Measurements from ENCODE around the gene FGD2. TPM values are rescaled to one million over a fixed set of nuclear protein-coding genes. Genes with fewer than 3 reads are reported as not detected.
A peak's percentile ranks its signal among the peaks of the same experiment; 100 is the strongest.
"Not testable (repeated sequence)": the region's sequence is repeated elsewhere in the genome, so short reads cannot be mapped to it uniquely, and the experiment has no call there.

FGD2 gene
- polyA plus RNA-seq, 2 donors: 4.1 to 4.3 TPM

DNA sequence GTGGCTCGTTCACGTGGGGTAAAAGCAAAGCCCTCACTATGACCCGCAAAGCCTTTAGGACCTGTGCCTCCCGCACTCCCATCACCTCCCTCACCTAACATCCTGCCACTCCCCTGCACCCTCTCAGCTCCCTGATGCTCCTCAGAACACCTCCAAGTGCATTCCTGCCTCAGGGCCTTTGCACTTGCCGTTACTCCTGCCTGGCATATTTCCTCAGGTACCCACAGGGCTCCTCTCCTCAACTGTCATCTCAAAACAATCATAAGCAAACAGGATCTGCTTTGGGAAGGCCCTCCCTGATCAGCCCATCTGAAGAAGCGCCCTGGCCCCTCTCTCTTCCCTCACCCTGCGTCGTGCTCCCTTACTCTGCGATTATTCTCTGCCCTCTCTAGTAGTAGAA lies 49.1 kb downstream of the FGD2 start:
- Histone ChIP-seq H3K4me1 (ENCODE audit: control insufficient read depth in 2 of 2, insufficient read depth in 2 of 2, low read length in 1 of 2) (peaks cover 0 to 39% of the 10 kb centered on the region in 2 donors), H3K4me3 (ENCODE audit: low read depth in 1 of 2, low read length in 2 of 2) (no peak overlapping the region), H3K36me3 (ENCODE audit: control insufficient read depth in 2 of 2, insufficient read depth in 2 of 2, low read length in 1 of 2) (no peaks in the 10 kb centered on the region), H3K9me3 (ENCODE audit: control insufficient read depth in 2 of 2, insufficient read depth in 1 of 2, low read depth in 1 of 2, low read length in 1 of 2) (no peaks in the 10 kb centered on the region), H3K27me3 (ENCODE audit: control insufficient read depth in 1 of 2, insufficient read depth in 2 of 2, low read length in 2 of 2) (no peaks in the 10 kb centered on the region), H3K27ac (ENCODE audit: low read depth in 2 of 2, low read length in 1 of 2) (peak overlapping the region; percentile 14 to 95)
- WGBS, 2 donors: 86 to 88% methylated on average over 9 of the region's 9 CpGs

DNA sequence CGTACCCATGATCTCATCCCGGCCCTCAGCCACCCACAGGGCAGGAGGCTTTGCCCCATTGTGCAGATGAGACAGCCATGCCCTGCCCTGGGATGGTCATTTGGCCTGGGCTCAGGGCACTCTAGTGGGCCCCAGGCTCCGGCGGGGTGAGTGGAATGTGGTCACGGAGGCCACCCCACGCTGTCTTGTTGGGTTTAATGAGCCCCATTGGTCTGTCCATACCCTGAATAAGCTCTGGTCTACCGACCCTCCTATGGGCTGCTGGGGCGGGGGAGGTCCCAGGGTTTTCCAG lies 50.6 kb downstream of the FGD2 start:
- Histone ChIP-seq H3K27ac (ENCODE audit: low read depth in 2 of 2, low read length in 1 of 2) (peak overlapping the region; percentile 90 to 95), H3K9me3 (ENCODE audit: control insufficient read depth in 2 of 2, insufficient read depth in 1 of 2, low read depth in 1 of 2, low read length in 1 of 2) (no peaks in the 10 kb centered on the region), H3K36me3 (ENCODE audit: control insufficient read depth in 2 of 2, insufficient read depth in 2 of 2, low read length in 1 of 2) (no peaks in the 10 kb centered on the region), H3K27me3 (ENCODE audit: control insufficient read depth in 1 of 2, insufficient read depth in 2 of 2, low read length in 2 of 2) (no peaks in the 10 kb centered on the region), H3K4me1 (ENCODE audit: control insufficient read depth in 2 of 2, insufficient read depth in 2 of 2, low read length in 1 of 2) (peaks cover 4 to 35% of the 10 kb centered on the region in 2 donors), H3K4me3 (ENCODE audit: low read depth in 1 of 2, low read length in 2 of 2) (peak overlapping the region in 1 of 2 donors; percentile 13)
- WGBS, 2 donors: 56 to 66% methylated on average over 8 of the region's 8 CpGs

DNA sequence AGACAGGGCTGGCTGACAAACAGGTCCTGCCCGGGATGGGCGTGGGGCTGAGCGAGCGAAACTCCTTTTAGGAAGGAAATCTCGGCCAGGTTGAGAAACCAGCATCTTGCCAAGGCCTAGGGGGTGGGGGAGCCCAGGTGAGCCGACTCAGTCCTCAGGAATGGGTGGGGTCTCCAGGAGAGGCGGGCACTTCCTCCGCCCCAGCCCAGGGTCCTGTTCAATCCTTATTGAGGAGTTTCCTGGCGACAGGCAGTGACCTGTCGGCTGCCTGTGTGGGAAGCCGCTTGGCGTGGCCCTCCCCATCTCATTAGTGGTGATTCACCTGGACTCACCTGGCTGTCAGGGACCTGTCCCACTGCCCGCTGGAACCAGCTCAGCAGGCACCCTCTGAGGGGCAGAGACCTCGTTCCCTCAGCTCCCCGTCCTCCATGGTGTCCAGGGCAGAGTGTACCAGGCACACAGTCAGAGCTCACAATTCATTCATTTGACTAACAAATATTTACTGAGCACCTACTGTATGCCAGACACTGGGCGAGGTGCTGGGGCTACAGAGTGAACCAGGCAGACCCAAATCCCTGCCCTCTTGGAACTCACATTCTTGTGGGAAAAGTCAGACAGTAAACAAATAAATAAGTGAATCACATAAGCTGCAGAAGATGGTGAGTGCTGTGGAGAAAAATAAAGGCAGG lies 51.1 kb downstream of the FGD2 start:
- WGBS, 2 donors: 53 to 76% methylated on average over 16 of the region's 16 CpGs
- peaks cover 4 to 34% of the 10 kb centered on the region in 2 donors for H3K4me1 ChIP-seq (ENCODE audit: control insufficient read depth in 2 of 2, insufficient read depth in 2 of 2, low read length in 1 of 2)
- no peaks in the 10 kb centered on the region for H3K36me3 ChIP-seq (ENCODE audit: control insufficient read depth in 2 of 2, insufficient read depth in 2 of 2, low read length in 1 of 2)
- no peaks in the 10 kb centered on the region for H3K9me3 ChIP-seq (ENCODE audit: control insufficient read depth in 2 of 2, insufficient read depth in 1 of 2, low read depth in 1 of 2, low read length in 1 of 2)
- no peaks in the 10 kb centered on the region for H3K27me3 ChIP-seq (ENCODE audit: control insufficient read depth in 1 of 2, insufficient read depth in 2 of 2, low read length in 2 of 2)
- no peak overlapping the region for H3K4me3 ChIP-seq (ENCODE audit: low read depth in 1 of 2, low read length in 2 of 2)
- peak overlapping the region; percentile 90 to 95 for H3K27ac ChIP-seq (ENCODE audit: low read depth in 2 of 2, low read length in 1 of 2)

DNA sequence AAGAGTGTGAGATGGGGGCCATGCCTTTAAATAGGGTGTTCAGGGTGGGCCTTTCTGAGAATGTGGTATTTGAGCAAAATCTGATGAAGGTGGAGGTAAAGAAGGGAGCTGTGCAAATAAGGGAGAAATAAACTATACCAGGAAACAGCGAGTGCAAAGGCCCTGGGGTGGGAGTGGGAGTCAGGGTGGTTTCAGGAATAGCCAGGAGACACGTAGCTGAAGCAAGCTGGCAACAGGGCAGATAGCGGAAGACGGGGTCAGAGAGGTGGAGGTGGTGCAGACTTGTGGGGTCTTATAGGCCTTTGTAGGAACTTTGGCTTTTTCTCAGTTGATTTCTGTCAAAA lies 51.6 kb downstream of the FGD2 start:
- H3K4me3 ChIP-seq (ENCODE audit: low read depth in 1 of 2, low read length in 2 of 2): no peak overlapping the region
- peaks cover 4 to 32% of the 10 kb centered on the region in 2 donors for H3K4me1 ChIP-seq (ENCODE audit: control insufficient read depth in 2 of 2, insufficient read depth in 2 of 2, low read length in 1 of 2)
- no peaks in the 10 kb centered on the region for H3K9me3 ChIP-seq (ENCODE audit: control insufficient read depth in 2 of 2, insufficient read depth in 1 of 2, low read depth in 1 of 2, low read length in 1 of 2)
- peak overlapping the region; percentile 83 to 95 for H3K27ac ChIP-seq (ENCODE audit: low read depth in 2 of 2, low read length in 1 of 2)
- H3K27me3 ChIP-seq (ENCODE audit: control insufficient read depth in 1 of 2, insufficient read depth in 2 of 2, low read length in 2 of 2): no peaks in the 10 kb centered on the region
- 87 to 89% methylated on average over 4 of the region's 4 CpGs for WGBS, 2 donors
- no peaks in the 10 kb centered on the region for H3K36me3 ChIP-seq (ENCODE audit: control insufficient read depth in 2 of 2, insufficient read depth in 2 of 2, low read length in 1 of 2)

DNA sequence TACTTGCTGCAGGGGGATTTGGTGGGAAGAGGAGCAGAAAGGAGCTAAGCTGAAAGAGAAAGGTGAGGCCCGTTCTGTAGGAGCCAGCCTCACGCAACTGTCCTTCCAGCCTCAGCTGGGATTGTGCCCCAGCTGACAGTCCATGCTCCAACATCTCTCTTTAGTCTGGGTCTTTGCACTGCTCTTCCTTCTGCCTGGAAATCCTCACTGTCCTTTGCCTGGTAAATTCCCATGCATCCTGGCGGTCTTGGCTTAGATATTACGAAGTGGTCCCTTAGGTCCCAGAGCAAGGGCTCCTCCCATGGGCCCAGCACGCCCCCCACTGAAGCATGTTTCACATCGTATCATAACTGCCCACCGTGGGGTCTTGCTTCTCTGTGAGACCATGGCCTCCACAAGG lies 52.2 kb downstream of the FGD2 start:
- H3K4me1 ChIP-seq (ENCODE audit: control insufficient read depth in 2 of 2, insufficient read depth in 2 of 2, low read length in 1 of 2): peaks cover 4 to 32% of the 10 kb centered on the region in 2 donors
- H3K9me3 ChIP-seq (ENCODE audit: control insufficient read depth in 2 of 2, insufficient read depth in 1 of 2, low read depth in 1 of 2, low read length in 1 of 2): no peaks in the 10 kb centered on the region
- WGBS, 2 donors: 92% methylated on average over 7 of the region's 7 CpGs
- H3K36me3 ChIP-seq (ENCODE audit: control insufficient read depth in 2 of 2, insufficient read depth in 2 of 2, low read length in 1 of 2): no peaks in the 10 kb centered on the region
- no peak overlapping the region for H3K4me3 ChIP-seq (ENCODE audit: low read depth in 1 of 2, low read length in 2 of 2)
- no peaks in the 10 kb centered on the region for H3K27me3 ChIP-seq (ENCODE audit: control insufficient read depth in 1 of 2, insufficient read depth in 2 of 2, low read length in 2 of 2)
- H3K27ac ChIP-seq (ENCODE audit: low read depth in 2 of 2, low read length in 1 of 2): peak overlapping the region; percentile 83 to 95

DNA sequence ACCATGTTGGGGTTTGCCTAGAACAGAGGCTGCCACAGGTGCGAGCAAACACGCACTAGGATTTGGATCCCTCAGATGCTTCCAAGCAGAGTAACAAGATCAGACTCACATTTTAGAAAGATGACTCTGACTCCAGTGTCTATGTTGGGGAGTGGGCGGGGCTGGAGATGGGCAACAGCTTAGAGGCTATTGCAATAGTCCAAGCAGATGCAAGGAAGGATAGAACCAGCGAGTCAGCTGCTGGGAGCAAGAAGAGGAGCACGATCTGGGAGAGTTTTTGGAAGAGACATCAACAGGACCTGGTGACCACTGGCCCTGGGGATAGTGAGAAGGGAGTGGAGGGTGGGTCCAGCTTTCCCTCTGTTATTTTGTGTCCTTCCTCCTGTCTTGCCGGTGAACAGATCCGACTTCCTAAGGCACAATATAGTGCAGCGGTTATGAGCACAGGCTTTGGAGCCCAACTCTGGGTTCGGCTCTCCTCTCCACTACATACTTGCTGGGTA lies 52.7 kb downstream of the FGD2 start:
- Histone ChIP-seq H3K27me3 (ENCODE audit: control insufficient read depth in 1 of 2, insufficient read depth in 2 of 2, low read length in 2 of 2) (no peaks in the 10 kb centered on the region), H3K4me3 (ENCODE audit: low read depth in 1 of 2, low read length in 2 of 2) (peak overlapping the region; percentile 12 to 21), H3K27ac (ENCODE audit: low read depth in 2 of 2, low read length in 1 of 2) (peak overlapping the region; percentile 83 to 95), H3K9me3 (ENCODE audit: control insufficient read depth in 2 of 2, insufficient read depth in 1 of 2, low read depth in 1 of 2, low read length in 1 of 2) (no peaks in the 10 kb centered on the region), H3K36me3 (ENCODE audit: control insufficient read depth in 2 of 2, insufficient read depth in 2 of 2, low read length in 1 of 2) (no peaks in the 10 kb centered on the region), H3K4me1 (ENCODE audit: control insufficient read depth in 2 of 2, insufficient read depth in 2 of 2, low read length in 1 of 2) (peaks cover 4 to 32% of the 10 kb centered on the region in 2 donors)
- 83 to 85% methylated on average over 9 of the region's 9 CpGs for WGBS, 2 donors

DNA sequence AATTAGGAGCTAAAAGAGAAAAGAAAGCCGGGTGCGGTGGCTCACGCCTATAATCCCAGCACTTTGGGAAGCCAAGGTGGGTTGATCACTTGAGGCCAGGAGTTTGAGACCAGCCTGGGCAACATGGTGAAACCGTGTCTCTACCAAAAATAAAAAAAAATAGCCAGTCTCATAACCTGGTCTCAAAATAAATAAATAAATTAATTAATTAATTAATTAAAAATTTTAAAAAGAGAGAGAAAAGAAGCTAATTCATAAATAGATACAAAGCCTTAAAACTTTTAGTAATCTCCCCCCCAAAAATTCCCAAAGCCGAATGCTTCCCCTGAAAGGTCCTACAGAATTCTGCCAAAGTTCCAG lies 53.5 kb downstream of the FGD2 start:
- Histone ChIP-seq H3K4me1 (ENCODE audit: control insufficient read depth in 2 of 2, insufficient read depth in 2 of 2, low read length in 1 of 2) (peaks cover 4 to 32% of the 10 kb centered on the region in 2 donors), H3K27ac (ENCODE audit: low read depth in 2 of 2, low read length in 1 of 2) (peak overlapping the region; percentile 95 to 98)
- H3K4me3 ChIP-seq (ENCODE audit: low read depth in 1 of 2, low read length in 2 of 2); H3K9me3 ChIP-seq (ENCODE audit: control insufficient read depth in 2 of 2, insufficient read depth in 1 of 2, low read depth in 1 of 2, low read length in 1 of 2); H3K36me3 ChIP-seq (ENCODE audit: control insufficient read depth in 2 of 2, insufficient read depth in 2 of 2, low read length in 1 of 2); H3K27me3 ChIP-seq (ENCODE audit: control insufficient read depth in 1 of 2, insufficient read depth in 2 of 2, low read length in 2 of 2): not testable (repeated sequence)
- 70 to 72% methylated on average over 5 of the region's 5 CpGs for WGBS, 2 donors

DNA sequence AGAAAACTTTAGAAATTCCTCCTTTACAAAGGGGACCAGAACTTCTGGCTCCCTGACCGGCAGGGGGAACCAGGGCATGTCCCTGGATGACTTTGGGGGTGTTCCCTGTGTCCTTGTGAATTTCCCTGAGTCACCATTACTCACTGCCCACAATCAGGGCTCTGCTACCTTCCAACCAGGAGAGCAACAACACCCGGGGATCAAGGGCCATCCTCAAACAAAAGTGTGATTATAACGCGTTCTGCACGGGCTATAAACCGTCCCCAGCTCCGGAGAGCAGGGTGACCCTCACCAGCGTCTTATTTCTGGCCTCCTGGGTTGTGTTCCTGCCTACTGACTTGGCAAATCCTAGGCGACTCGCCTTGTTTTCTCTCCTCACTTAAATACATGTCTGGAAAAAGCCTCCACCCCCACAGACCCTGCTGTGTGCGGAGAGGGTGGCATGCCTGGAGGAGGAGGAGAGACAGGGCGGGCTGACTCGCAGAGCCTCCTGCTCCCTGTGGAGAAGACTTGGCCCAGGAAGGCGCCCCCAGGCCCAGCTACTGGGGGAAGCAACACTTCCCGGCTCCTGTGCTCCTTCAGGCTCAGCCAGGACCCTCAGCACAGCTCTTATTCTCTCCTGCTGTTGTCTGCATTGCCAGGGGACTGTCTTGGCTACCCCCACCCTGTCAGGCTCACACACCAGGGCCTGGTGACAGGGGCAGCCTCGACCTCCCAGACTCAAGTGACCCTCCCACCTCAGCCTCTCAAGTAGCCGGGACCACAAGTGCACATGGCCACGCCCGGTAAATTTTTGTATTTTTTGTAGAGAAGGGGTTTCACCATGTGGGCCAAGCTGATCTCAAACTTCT lies 54.1 kb downstream of the FGD2 start:
- Histone ChIP-seq H3K9me3 (ENCODE audit: control insufficient read depth in 2 of 2, insufficient read depth in 1 of 2, low read depth in 1 of 2, low read length in 1 of 2) (no peaks in the 10 kb centered on the region), H3K27me3 (ENCODE audit: control insufficient read depth in 1 of 2, insufficient read depth in 2 of 2, low read length in 2 of 2) (no peaks in the 10 kb centered on the region), H3K4me1 (ENCODE audit: control insufficient read depth in 2 of 2, insufficient read depth in 2 of 2, low read length in 1 of 2) (peaks cover 4 to 30% of the 10 kb centered on the region in 2 donors), H3K27ac (ENCODE audit: low read depth in 2 of 2, low read length in 1 of 2) (peak overlapping the region; percentile 95 to 98), H3K36me3 (ENCODE audit: control insufficient read depth in 2 of 2, insufficient read depth in 2 of 2, low read length in 1 of 2) (no peaks in the 10 kb centered on the region), H3K4me3 (ENCODE audit: low read depth in 1 of 2, low read length in 2 of 2) (peak overlapping the region in 1 of 2 donors; percentile 14)
- WGBS, 2 donors: 34 to 47% methylated on average over 19 of the region's 19 CpGs

DNA sequence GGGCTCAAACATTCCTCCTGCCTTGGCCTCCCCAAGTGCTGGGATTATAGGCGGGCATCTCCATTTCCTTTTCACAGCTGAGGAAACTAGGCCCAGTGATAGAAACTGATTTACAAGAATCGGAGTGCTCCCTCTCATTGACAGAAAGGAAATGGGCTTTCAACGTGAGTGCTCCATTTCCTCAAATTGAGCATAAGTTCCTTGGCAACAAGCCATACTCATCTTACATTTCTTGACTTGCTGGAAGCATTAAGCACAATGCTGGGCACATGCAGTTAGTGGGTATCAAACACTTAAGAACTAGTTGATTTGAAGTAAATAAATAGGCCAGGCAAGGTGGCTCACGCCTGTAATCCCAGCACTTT lies 54.7 kb downstream of the FGD2 start:
- Histone ChIP-seq H3K9me3 (ENCODE audit: control insufficient read depth in 2 of 2, insufficient read depth in 1 of 2, low read depth in 1 of 2, low read length in 1 of 2) (no peaks in the 10 kb centered on the region), H3K4me1 (ENCODE audit: control insufficient read depth in 2 of 2, insufficient read depth in 2 of 2, low read length in 1 of 2) (peaks cover 4 to 24% of the 10 kb centered on the region in 2 donors), H3K36me3 (ENCODE audit: control insufficient read depth in 2 of 2, insufficient read depth in 2 of 2, low read length in 1 of 2) (no peaks in the 10 kb centered on the region), H3K4me3 (ENCODE audit: low read depth in 1 of 2, low read length in 2 of 2) (peak overlapping the region in 1 of 2 donors; percentile 14), H3K27ac (ENCODE audit: low read depth in 2 of 2, low read length in 1 of 2) (peak overlapping the region; percentile 95 to 98), H3K27me3 (ENCODE audit: control insufficient read depth in 1 of 2, insufficient read depth in 2 of 2, low read length in 2 of 2) (no peaks in the 10 kb centered on the region)
- WGBS, 2 donors: 70 to 74% methylated on average over 4 of the region's 4 CpGs
